ENCODE data around the gene MACIR. TPM values are rescaled to one million over a fixed set of nuclear protein-coding genes. Genes with fewer than 3 reads are reported as not detected.

The MACIR gene
- total RNA-seq, 1 donor from 2014 or later = 0.53 TPM

DNA sequence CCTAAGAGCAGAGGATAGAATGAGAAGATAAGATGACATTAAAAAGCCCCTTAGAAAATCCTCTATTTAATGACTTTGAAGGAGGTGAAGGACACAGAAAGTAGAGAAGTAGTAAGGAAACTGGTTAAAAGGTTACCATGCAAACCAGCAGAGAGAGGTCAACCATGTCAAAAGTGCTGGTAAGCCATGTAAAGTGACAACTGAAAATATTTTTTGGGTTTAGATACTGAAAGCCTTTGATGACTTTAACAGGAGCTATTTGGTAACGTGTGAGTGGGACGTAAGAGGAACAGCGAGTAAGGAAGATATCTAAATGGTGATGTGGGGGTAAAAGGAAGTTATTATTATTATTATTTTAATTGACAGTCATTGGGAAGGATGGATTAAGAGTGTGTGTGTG is 56.9 kb downstream of the MACIR start:
- H3K36me3 ChIP-seq = no peaks in the 10 kb centered on the region
- no peaks in the 10 kb centered on the region for H3K27me3 ChIP-seq
- H3K27ac ChIP-seq = no peak overlapping the region
- intact Hi-C loops (cut with DNase I) = no loop called here
- TF ChIP-seq, protein P1, sequence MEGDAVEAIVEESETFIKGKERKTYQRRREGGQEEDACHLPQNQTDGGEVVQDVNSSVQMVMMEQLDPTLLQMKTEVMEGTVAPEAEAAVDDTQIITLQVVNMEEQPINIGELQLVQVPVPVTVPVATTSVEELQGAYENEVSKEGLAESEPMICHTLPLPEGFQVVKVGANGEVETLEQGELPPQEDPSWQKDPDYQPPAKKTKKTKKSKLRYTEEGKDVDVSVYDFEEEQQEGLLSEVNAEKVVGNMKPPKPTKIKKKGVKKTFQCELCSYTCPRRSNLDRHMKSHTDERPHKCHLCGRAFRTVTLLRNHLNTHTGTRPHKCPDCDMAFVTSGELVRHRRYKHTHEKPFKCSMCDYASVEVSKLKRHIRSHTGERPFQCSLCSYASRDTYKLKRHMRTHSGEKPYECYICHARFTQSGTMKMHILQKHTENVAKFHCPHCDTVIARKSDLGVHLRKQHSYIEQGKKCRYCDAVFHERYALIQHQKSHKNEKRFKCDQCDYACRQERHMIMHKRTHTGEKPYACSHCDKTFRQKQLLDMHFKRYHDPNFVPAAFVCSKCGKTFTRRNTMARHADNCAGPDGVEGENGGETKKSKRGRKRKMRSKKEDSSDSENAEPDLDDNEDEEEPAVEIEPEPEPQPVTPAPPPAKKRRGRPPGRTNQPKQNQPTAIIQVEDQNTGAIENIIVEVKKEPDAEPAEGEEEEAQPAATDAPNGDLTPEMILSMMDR (IDR thresholded peaks at IDR 0.05) = no peak
- H3K4me1 ChIP-seq = no peaks in the 10 kb centered on the region
- H3K4me3 ChIP-seq = no peak overlapping the region
- H3K9me3 ChIP-seq = no peaks in the 10 kb centered on the region
- no peak for DNase-seq (ENCODE audit: low spot score in 2 of 2)

DNA sequence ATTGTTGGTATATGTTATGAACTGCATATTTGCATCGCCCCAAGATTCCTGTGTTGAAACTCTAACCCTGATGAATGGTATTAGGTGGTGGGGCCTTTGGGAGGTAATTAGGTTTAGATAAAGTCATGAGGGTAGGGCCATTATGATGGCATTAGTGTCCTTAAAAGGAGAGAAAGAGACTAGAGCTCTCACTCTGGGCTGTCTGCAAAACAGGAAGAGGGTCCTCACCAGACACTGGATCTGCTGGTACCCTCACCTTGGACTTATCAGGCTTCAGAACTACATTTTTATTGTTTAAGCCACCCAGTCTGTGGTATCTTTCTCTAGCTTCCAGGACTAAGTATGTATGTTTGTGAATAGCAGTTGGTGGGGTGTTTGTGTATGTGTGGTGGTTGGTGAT is 68.9 kb downstream of the MACIR start:
- H3K4me1 ChIP-seq = no peaks in the 10 kb centered on the region
- no peaks in the 10 kb centered on the region for H3K9me3 ChIP-seq
- H3K36me3 ChIP-seq = no peaks in the 10 kb centered on the region
- H3K4me3 ChIP-seq = no peak overlapping the region
- no peaks in the 10 kb centered on the region for H3K27me3 ChIP-seq
- no peak for DNase-seq (ENCODE audit: low spot score in 2 of 2)
- intact Hi-C loops (cut with DNase I) = no loop called here
- TF ChIP-seq, protein P1 (IDR thresholded peaks at IDR 0.05) = no peak
- no peak overlapping the region for H3K27ac ChIP-seq

DNA sequence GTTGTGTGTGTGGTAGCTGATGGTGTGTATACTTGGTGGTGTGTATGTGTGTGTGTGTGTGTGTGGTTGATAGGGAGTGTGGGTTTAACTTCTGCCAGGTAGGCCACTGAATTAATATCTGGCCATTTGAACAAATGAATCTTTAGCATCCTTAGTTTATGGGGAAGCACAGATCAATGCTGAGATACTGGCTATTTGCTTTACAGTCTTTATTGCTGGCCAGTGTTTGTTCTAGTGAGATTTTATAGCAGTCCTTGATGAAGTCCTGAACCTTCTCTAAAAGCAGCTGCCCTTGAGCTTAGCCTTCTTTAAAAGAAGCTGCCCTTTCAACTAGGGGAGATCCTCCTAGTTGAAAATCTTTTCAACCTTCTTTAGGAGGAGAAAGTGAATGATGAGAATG is 69.3 kb downstream of the MACIR start:
- H3K27me3 ChIP-seq = no peaks in the 10 kb centered on the region
- H3K4me1 ChIP-seq = no peaks in the 10 kb centered on the region
- intact Hi-C loops (cut with DNase I) = no loop called here
- TF ChIP-seq, protein P1 (IDR thresholded peaks at IDR 0.05) = no peak
- H3K9me3 ChIP-seq = no peaks in the 10 kb centered on the region
- no peak overlapping the region for H3K27ac ChIP-seq
- H3K4me3 ChIP-seq = no peak overlapping the region
- no peaks in the 10 kb centered on the region for H3K36me3 ChIP-seq
- no peak for DNase-seq (ENCODE audit: low spot score in 2 of 2)

Other genes with a start within 250 kb of the MACIR start
- gene GIN1, start 138.6 kb upstream of the MACIR start, total RNA-seq = 0.21 TPM
- gene PPIP5K2, start 138.5 kb upstream of the MACIR start, total RNA-seq = 33.2 TPM

Measured in ascending aorta (tissue), 2 donors.